Endodermal cell (in vitro differentiated cells): Measurements from ENCODE around the gene FYB2. TPM values are rescaled to one million over a fixed set of nuclear protein-coding genes. Genes with fewer than 3 reads are reported as not detected.

Experiments
- DNase-seq: peaks from one replicate; pipeline ENCODE4 v3.0.0-alpha.2; 2017
- H3K27ac ChIP-seq: 2 replicates; pipeline ENCODE4 v1.5.1; 2013; ENCODE audit warnings: mild to moderate bottlenecking, low read depth, low read length, moderate library complexity
- H3K27me3 ChIP-seq: 2 replicates; pipeline ENCODE4 v1.6.1; 2013; ENCODE audit warnings: mild to moderate bottlenecking, low read length, moderate library complexity; ENCODE audit not compliant: insufficient read depth, control insufficient read depth, poor library complexity, severe bottlenecking
- H3K36me3 ChIP-seq: 2 replicates; pipeline ENCODE4 v1.7.0; 2013; ENCODE audit warnings: mild to moderate bottlenecking, low read length, moderate library complexity; ENCODE audit not compliant: control insufficient read depth, insufficient read depth
- H3K4me1 ChIP-seq: one replicate; pipeline ENCODE4 v1.7.0; 2013; ENCODE audit warnings: low read length; ENCODE audit not compliant: control insufficient read depth, insufficient read depth
- H3K4me3 ChIP-seq: 2 replicates; pipeline ENCODE4 v1.5.1; 2013; ENCODE audit warnings: mild to moderate bottlenecking, low read length, moderate library complexity
- H3K9ac ChIP-seq: 2 replicates; pipeline ENCODE4 v1.6.1; 2013; ENCODE audit warnings: mild to moderate bottlenecking, low read length, moderate library complexity; ENCODE audit not compliant: poor library complexity, severe bottlenecking; ENCODE audit errors: extremely low read depth
- H3K9me3 ChIP-seq: 2 replicates; pipeline ENCODE4 v1.6.1; 2013; ENCODE audit warnings: mild to moderate bottlenecking, low read length, moderate library complexity; ENCODE audit not compliant: control insufficient read depth
- H3K27ac Mint-ChIP-seq: 2 replicates; pipeline ENCODE4 v1.8.0; 2020; ENCODE audit warnings: mixed read lengths
- H3K27me3 Mint-ChIP-seq: 2 replicates; pipeline ENCODE4 v1.8.0; 2021; ENCODE audit warnings: mild to moderate bottlenecking, mixed read lengths; ENCODE audit not compliant: insufficient read depth
- H3K36me3 Mint-ChIP-seq: 2 replicates; pipeline ENCODE4 v1.8.0; 2020; ENCODE audit warnings: low read depth, mixed read lengths
- H3K4me1 Mint-ChIP-seq: 2 replicates; pipeline ENCODE4 v1.8.0; 2020; ENCODE audit warnings: mixed read lengths
- H3K4me3 Mint-ChIP-seq: 2 replicates; pipeline ENCODE4 v1.8.0; 2020; ENCODE audit warnings: mild to moderate bottlenecking, moderate library complexity, mixed read lengths
- H3K9me3 Mint-ChIP-seq: 2 replicates; pipeline ENCODE4 v1.8.0; 2020; ENCODE audit warnings: mild to moderate bottlenecking, mixed read lengths
- CTCF ChIP-seq: fragments of 200-600 bp; sonication (generic); conservative IDR thresholded peaks from 2 replicates; pipeline ENCODE4 v1.5.0; 2021; ENCODE audit warnings: antibody characterized with exemption, mild to moderate bottlenecking
- WGBS, 2 experiments: methylation state at CpG; one replicate each; pipeline versions ENCODE4 v1.1.5 to v1.1.7; 2013; ENCODE audit warnings: missing lambda C conversion rate in 2 of 2, mixed read lengths in 1 of 2; ENCODE audit not compliant: insufficient coverage in 1 of 2, insufficient read length in 1 of 2; 5-methylcytosine and 5-hydroxymethylcytosine counted together
- total RNA-seq, 2 donors: library from RNA; stranded (reverse); fragmentation: NEBNext Ultra II Directional in 1 of 2; extraction: Animal tissue kit (Norgen Biotek cat#: 25700) in 1 of 2; gene quantifications; 2 replicates in 1 of 2; 3 replicates in 1 of 2; pipeline ENCODE4 v1.2.1, GENCODE V29; 2021

The FYB2 gene
- total RNA-seq, 2 donors from 2014 or later = 8.2 to 12.0 TPM

DNA sequence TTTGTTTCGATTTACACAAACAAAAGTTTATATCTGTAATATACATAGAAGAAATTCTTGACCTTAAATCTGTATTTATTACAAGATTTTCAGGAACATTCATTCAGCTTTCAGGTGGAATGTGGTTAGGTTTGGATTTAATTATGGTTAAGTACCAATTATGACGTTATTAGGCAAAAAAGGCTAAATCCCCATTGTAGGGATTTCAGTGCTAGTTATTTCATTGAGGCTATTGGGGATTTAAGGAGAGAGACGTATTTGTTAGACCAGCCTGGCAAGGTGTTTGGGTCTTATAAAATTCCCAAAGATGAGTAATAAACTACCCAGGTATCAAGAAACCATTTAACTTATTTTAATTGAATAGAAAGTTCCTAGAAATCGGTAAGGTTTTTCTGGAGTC, 148.1 kb downstream of the FYB2 start:
- Mint-ChIP-seq H3K36me3 (no peaks in the 10 kb centered on the region), H3K4me1 (no peaks in the 10 kb centered on the region), H3K9me3 (no peaks in the 10 kb centered on the region), H3K27me3 (no peaks in the 10 kb centered on the region), H3K4me3 (no peak overlapping the region), H3K27ac (no peak overlapping the region)
- WGBS, 2 experiments = 89 to 96% methylated on average over 1 to 3 of the region's 4 CpGs
- no peaks in the 10 kb centered on the region for H3K9me3 ChIP-seq
- H3K36me3 ChIP-seq = no peaks in the 10 kb centered on the region
- no peak overlapping the region for H3K27ac ChIP-seq
- no peaks in the 10 kb centered on the region for H3K27me3 ChIP-seq
- no peak overlapping the region for H3K9ac ChIP-seq
- no peak for DNase-seq
- TF ChIP-seq CTCF = no peak
- H3K4me1 ChIP-seq = no peaks in the 10 kb centered on the region
- H3K4me3 ChIP-seq = no peak overlapping the region

- Mint-ChIP-seq H3K4me1 (no peaks in the 10 kb centered on the region), H3K4me3 (no peak overlapping the region), H3K9me3 (no peaks in the 10 kb centered on the region), H3K27ac (no peak overlapping the region), H3K27me3 (no peaks in the 10 kb centered on the region), H3K36me3 (no peaks in the 10 kb centered on the region)
- H3K27me3 ChIP-seq = no peaks in the 10 kb centered on the region
- no peaks in the 10 kb centered on the region for H3K36me3 ChIP-seq
- DNase-seq = no peak
- no peak overlapping the region for H3K27ac ChIP-seq
- 93 to 100% methylated on average over 1 to 2 of the region's 2 CpGs for WGBS, 2 experiments
- no peak overlapping the region for H3K9ac ChIP-seq
- H3K4me1 ChIP-seq = no peaks in the 10 kb centered on the region
- TF ChIP-seq CTCF = no peak
- no peak overlapping the region for H3K4me3 ChIP-seq
- no peaks in the 10 kb centered on the region for H3K9me3 ChIP-seq
Observed at GRCh38 chr1:56670350-56670749, 148.9 kb downstream of the FYB2 start.

Other genes with a start within 250 kb of the FYB2 start
- 10 to 100 TPM; 39.2 to 55.2 TPM for gene PLPP3, start 239.8 kb downstream of the FYB2 start, total RNA-seq
- 10 to 100 TPM in 1 of 2 donors, 1 to 10 TPM in 1; 4.7 to 15.3 TPM for gene PRKAA2, start 174.1 kb downstream of the FYB2 start, total RNA-seq
- gene C8A, start 35.4 kb upstream of the FYB2 start, total RNA-seq = not detected
- not detected for gene C8B, start 146.6 kb upstream of the FYB2 start, total RNA-seq